GM23338 (cell line): Measurements from ENCODE around the gene CAPN14. TPM values are rescaled to one million over a fixed set of nuclear protein-coding genes. Genes with fewer than 3 reads are reported as not detected.

Source experiments
- ATAC-seq: fragments of 200-7000 bp; cut with Tn5 transposase; 3 replicates; pipeline ENCODE4 v1.9.1; 2020
- DNase-seq: peaks from one replicate; pipeline ENCODE4 v3.0.0-alpha.2; 2015; ENCODE audit warnings: low spot score
- H2AFZ ChIP-seq: fragments of 200-600 bp; sonication (generic); 2 replicates; pipeline ENCODE4 v1.8.0; 2016; ENCODE audit warnings: antibody characterized with exemption, mild to moderate bottlenecking, moderate library complexity
- H3F3A ChIP-seq: fragments of 200-600 bp; sonication (generic); replicated peaks from 2 replicates; pipeline ENCODE4 v1.8.0; 2017; ENCODE audit warnings: antibody characterized with exemption, mixed run types, low read depth
- H3K27ac ChIP-seq: fragments of 200-600 bp; sonication (generic); 2 replicates; pipeline ENCODE4 v1.6.1; 2016; ENCODE audit warnings: low read depth
- H3K27me3 ChIP-seq: fragments of 200-600 bp; sonication (generic); 2 replicates; pipeline ENCODE4 v1.8.0; 2016; ENCODE audit warnings: mild to moderate bottlenecking, mixed run types, moderate library complexity; ENCODE audit not compliant: insufficient read depth
- H3K36me3 ChIP-seq: fragments of 200-600 bp; sonication (generic); 2 replicates; pipeline ENCODE4 v1.8.0; 2016; ENCODE audit warnings: mild to moderate bottlenecking; ENCODE audit not compliant: insufficient read depth
- H3K4me1 ChIP-seq: fragments of 200-600 bp; sonication (generic); 2 replicates; pipeline ENCODE4 v1.8.0; 2016; ENCODE audit warnings: mild to moderate bottlenecking, moderate library complexity; ENCODE audit not compliant: insufficient read depth
- H3K4me2 ChIP-seq: fragments of 200-600 bp; sonication (generic); 2 replicates; pipeline ENCODE4 v1.7.1; 2017; ENCODE audit warnings: mixed run types
- H3K4me3 ChIP-seq: fragments of 200-600 bp; sonication (generic); 2 replicates; pipeline ENCODE4 v1.6.1; 2016; ENCODE audit warnings: mixed run types
- H3K79me2 ChIP-seq: fragments of 200-600 bp; sonication (generic); replicated peaks from 2 replicates; pipeline ENCODE4 v1.8.0; 2017; ENCODE audit warnings: mild to moderate bottlenecking; ENCODE audit not compliant: insufficient read depth
- H3K9me2 ChIP-seq: fragments of 200-600 bp; sonication (generic); 2 replicates; pipeline ENCODE4 v1.8.0; 2017; ENCODE audit not compliant: insufficient read depth
- H4K20me1 ChIP-seq: fragments of 200-600 bp; sonication (generic); replicated peaks from 2 replicates; pipeline ENCODE4 v1.8.0; 2017; ENCODE audit warnings: mild to moderate bottlenecking; ENCODE audit not compliant: insufficient read depth
- H3K27ac Mint-ChIP-seq: 2 replicates; pipeline ENCODE4 v1.8.0; 2020; ENCODE audit warnings: inconsistent platforms, mild to moderate bottlenecking, moderate library complexity, mixed read lengths
- H3K27me3 Mint-ChIP-seq: 3 replicates; pipeline ENCODE4 v1.8.0; 2022; ENCODE audit warnings: low read depth, mild to moderate bottlenecking, moderate library complexity, mixed read lengths, inconsistent platforms; ENCODE audit not compliant: insufficient read depth, poor library complexity
- H3K36me3 Mint-ChIP-seq: 3 replicates; pipeline ENCODE4 v1.8.0; 2021; ENCODE audit warnings: low read depth, mild to moderate bottlenecking, inconsistent platforms, moderate library complexity, mixed read lengths
- H3K4me1 Mint-ChIP-seq: 3 replicates; pipeline ENCODE4 v1.8.0; 2020; ENCODE audit warnings: mild to moderate bottlenecking, inconsistent platforms, mixed read lengths
- H3K4me3 Mint-ChIP-seq: 3 replicates; pipeline ENCODE4 v1.8.0; 2021; ENCODE audit warnings: moderate library complexity, mild to moderate bottlenecking, inconsistent platforms, mixed read lengths
- H3K9me3 Mint-ChIP-seq: 3 replicates; pipeline ENCODE4 v1.8.0; 2020; ENCODE audit warnings: moderate library complexity, mild to moderate bottlenecking, inconsistent platforms, mixed read lengths
- EZH2 ChIP-seq: fragments of 200-600 bp; sonication (generic); IDR thresholded peaks from one replicate; pipeline ENCODE4 v1.8.0; 2017; ENCODE audit warnings: antibody characterized with exemption, mild to moderate bottlenecking, low read depth; ENCODE audit not compliant: unreplicated experiment
- POLR2AphosphoS5 ChIP-seq: IDR thresholded peaks from 2 replicates; pipeline ENCODE4 v1.6.1; 2016; ENCODE audit warnings: antibody characterized with exemption, low read depth
- ZNF114 ChIP-seq: fragments of 250-450 bp; sonication (Bioruptor Pico); IDR thresholded peaks from 2 replicates; pipeline ENCODE4 v1.5.0; 2020; ENCODE audit warnings: mild to moderate bottlenecking, moderate library complexity
- ZNF331 ChIP-seq: fragments of 250-450 bp; sonication (Bioruptor Pico); IDR thresholded peaks from 2 replicates; pipeline ENCODE4 v1.5.0; 2020; ENCODE audit warnings: low read depth, mild to moderate bottlenecking, moderate library complexity
- polyA plus RNA-seq: library from polyadenylated mRNA; unstranded; fragments of >200 nt; fragmentation: Nextera tagmentation; extraction: Ambion mirVana; gene quantifications from 2 replicates; pipeline ENCODE4 v1.2.1, GENCODE V29; 2016
- total RNA-seq: library from RNA; depleted of rRNA; stranded (reverse); fragments of >200 nt; shearing (Covaris generic); gene quantifications from 2 replicates; pipeline ENCODE4 v1.2.3, GENCODE V29; 2014
- TF ChIP-seq, protein P1 (sequence below): IDR thresholded peaks from one replicate; pipeline ENCODE4 v1.6.1; 2018; ENCODE audit warnings: antibody characterized with exemption; ENCODE audit not compliant: unreplicated experiment
- TF ChIP-seq, protein P2 (sequence below), 2 experiments: fragments of 200-600 bp in 1 of 2; sonication (generic) in 1 of 2; conservative IDR thresholded peaks; 2 replicates each; pipeline versions ENCODE4 v1.5.1 to v1.6.1; 2016 to 2017; ENCODE audit warnings: antibody characterized with exemption in 2 of 2, low read depth in 2 of 2, mild to moderate bottlenecking in 2 of 2, moderate library complexity in 1 of 2
- TF ChIP-seq, protein P3 (sequence below): fragments of 250-450 bp; sonication (Bioruptor Pico); IDR thresholded peaks from 2 replicates; pipeline ENCODE4 v1.5.0; 2020; ENCODE audit warnings: mild to moderate bottlenecking, moderate library complexity

Gene CAPN14
- total and polyA plus RNA-seq, 2 experiments from 2014 or later, result 0.15 TPM; not detected in 1

DNA sequence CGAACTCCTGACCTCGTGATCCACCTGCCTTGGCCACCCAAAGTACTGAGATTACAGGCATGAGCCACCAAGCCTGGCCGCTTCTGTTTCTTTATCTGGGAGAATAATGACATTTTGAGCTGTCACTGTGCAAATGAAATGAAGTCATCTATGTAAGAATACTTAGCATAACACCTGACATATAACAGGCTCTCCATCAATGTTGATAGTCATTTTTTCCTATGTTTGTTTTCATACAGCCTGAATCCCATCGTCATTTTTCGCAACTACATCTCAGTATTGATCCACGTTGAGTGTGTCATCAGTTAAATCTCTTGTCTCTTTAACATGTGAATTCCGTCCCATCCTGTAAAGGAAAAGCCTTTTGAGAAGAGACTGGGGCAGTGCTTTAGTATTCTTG, 6.4 kb upstream of the CAPN14 start (continued):
- TF ChIP-seq, protein P1, sequence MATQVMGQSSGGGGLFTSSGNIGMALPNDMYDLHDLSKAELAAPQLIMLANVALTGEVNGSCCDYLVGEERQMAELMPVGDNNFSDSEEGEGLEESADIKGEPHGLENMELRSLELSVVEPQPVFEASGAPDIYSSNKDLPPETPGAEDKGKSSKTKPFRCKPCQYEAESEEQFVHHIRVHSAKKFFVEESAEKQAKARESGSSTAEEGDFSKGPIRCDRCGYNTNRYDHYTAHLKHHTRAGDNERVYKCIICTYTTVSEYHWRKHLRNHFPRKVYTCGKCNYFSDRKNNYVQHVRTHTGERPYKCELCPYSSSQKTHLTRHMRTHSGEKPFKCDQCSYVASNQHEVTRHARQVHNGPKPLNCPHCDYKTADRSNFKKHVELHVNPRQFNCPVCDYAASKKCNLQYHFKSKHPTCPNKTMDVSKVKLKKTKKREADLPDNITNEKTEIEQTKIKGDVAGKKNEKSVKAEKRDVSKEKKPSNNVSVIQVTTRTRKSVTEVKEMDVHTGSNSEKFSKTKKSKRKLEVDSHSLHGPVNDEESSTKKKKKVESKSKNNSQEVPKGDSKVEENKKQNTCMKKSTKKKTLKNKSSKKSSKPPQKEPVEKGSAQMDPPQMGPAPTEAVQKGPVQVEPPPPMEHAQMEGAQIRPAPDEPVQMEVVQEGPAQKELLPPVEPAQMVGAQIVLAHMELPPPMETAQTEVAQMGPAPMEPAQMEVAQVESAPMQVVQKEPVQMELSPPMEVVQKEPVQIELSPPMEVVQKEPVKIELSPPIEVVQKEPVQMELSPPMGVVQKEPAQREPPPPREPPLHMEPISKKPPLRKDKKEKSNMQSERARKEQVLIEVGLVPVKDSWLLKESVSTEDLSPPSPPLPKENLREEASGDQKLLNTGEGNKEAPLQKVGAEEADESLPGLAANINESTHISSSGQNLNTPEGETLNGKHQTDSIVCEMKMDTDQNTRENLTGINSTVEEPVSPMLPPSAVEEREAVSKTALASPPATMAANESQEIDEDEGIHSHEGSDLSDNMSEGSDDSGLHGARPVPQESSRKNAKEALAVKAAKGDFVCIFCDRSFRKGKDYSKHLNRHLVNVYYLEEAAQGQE, result no peak
- TF ChIP-seq, protein P2, sequence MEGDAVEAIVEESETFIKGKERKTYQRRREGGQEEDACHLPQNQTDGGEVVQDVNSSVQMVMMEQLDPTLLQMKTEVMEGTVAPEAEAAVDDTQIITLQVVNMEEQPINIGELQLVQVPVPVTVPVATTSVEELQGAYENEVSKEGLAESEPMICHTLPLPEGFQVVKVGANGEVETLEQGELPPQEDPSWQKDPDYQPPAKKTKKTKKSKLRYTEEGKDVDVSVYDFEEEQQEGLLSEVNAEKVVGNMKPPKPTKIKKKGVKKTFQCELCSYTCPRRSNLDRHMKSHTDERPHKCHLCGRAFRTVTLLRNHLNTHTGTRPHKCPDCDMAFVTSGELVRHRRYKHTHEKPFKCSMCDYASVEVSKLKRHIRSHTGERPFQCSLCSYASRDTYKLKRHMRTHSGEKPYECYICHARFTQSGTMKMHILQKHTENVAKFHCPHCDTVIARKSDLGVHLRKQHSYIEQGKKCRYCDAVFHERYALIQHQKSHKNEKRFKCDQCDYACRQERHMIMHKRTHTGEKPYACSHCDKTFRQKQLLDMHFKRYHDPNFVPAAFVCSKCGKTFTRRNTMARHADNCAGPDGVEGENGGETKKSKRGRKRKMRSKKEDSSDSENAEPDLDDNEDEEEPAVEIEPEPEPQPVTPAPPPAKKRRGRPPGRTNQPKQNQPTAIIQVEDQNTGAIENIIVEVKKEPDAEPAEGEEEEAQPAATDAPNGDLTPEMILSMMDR (conservative IDR thresholded peaks at IDR 0.05; ENCODE audit: low read depth in 2 of 2), result no peak

DNA sequence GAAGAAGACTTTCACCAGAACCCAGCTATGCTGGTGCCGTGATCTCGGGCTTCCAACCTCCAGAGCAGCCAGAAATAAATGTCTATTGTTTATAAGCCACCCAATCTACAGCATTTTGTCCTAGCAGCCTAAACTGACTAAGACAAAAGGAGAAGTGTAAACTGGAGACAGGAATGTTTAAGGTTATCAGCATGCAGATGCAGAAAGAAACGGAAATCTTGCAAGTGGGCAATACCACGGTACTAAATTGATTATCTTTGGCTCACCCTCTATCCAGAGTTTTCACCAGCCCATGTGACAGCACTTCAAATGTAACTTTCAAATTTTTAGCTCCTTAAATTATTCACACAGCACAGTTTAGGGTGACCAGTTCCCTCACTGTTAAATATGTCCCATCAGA, 5.7 kb upstream of the CAPN14 start:
- H3K27ac Mint-ChIP-seq, result no peak overlapping the region
- Histone ChIP-seq H3K27ac (no peak overlapping the region), H3K9me2 (no peaks in the 10 kb centered on the region), H3F3A (no peaks in the 10 kb centered on the region), H3K36me3 (no peaks in the 10 kb centered on the region; the same call in 1 of the 2 replicates), H4K20me1 (no peaks in the 10 kb centered on the region), H3K27me3 (no peaks in the 10 kb centered on the region), H3K4me2 (no peak overlapping the region), H3K79me2 (no peaks in the 10 kb centered on the region), H3K4me3 (no peak overlapping the region), H2AFZ (no peak overlapping the region), H3K4me1 (no peaks in the 10 kb centered on the region)
- no peaks in the 10 kb centered on the region for H3K36me3 Mint-ChIP-seq
- H3K4me1 Mint-ChIP-seq, result peaks cover 4% of the 10 kb centered on the region
- ATAC-seq, result no peak
- DNase-seq, result no peak
- H3K27me3 Mint-ChIP-seq, result peaks cover 2% of the 10 kb centered on the region
- no peaks in the 10 kb centered on the region for H3K9me3 Mint-ChIP-seq
- no peak overlapping the region for H3K4me3 Mint-ChIP-seq
- TF ChIP-seq ZNF114 (CRISPR knock-in tag) (no peak), EZH2 (no peak), ZNF331 (CRISPR knock-in tag) (no peak), POLR2AphosphoS5 (no peak)
- TF ChIP-seq, protein P1, result no peak
- TF ChIP-seq, protein P3, sequence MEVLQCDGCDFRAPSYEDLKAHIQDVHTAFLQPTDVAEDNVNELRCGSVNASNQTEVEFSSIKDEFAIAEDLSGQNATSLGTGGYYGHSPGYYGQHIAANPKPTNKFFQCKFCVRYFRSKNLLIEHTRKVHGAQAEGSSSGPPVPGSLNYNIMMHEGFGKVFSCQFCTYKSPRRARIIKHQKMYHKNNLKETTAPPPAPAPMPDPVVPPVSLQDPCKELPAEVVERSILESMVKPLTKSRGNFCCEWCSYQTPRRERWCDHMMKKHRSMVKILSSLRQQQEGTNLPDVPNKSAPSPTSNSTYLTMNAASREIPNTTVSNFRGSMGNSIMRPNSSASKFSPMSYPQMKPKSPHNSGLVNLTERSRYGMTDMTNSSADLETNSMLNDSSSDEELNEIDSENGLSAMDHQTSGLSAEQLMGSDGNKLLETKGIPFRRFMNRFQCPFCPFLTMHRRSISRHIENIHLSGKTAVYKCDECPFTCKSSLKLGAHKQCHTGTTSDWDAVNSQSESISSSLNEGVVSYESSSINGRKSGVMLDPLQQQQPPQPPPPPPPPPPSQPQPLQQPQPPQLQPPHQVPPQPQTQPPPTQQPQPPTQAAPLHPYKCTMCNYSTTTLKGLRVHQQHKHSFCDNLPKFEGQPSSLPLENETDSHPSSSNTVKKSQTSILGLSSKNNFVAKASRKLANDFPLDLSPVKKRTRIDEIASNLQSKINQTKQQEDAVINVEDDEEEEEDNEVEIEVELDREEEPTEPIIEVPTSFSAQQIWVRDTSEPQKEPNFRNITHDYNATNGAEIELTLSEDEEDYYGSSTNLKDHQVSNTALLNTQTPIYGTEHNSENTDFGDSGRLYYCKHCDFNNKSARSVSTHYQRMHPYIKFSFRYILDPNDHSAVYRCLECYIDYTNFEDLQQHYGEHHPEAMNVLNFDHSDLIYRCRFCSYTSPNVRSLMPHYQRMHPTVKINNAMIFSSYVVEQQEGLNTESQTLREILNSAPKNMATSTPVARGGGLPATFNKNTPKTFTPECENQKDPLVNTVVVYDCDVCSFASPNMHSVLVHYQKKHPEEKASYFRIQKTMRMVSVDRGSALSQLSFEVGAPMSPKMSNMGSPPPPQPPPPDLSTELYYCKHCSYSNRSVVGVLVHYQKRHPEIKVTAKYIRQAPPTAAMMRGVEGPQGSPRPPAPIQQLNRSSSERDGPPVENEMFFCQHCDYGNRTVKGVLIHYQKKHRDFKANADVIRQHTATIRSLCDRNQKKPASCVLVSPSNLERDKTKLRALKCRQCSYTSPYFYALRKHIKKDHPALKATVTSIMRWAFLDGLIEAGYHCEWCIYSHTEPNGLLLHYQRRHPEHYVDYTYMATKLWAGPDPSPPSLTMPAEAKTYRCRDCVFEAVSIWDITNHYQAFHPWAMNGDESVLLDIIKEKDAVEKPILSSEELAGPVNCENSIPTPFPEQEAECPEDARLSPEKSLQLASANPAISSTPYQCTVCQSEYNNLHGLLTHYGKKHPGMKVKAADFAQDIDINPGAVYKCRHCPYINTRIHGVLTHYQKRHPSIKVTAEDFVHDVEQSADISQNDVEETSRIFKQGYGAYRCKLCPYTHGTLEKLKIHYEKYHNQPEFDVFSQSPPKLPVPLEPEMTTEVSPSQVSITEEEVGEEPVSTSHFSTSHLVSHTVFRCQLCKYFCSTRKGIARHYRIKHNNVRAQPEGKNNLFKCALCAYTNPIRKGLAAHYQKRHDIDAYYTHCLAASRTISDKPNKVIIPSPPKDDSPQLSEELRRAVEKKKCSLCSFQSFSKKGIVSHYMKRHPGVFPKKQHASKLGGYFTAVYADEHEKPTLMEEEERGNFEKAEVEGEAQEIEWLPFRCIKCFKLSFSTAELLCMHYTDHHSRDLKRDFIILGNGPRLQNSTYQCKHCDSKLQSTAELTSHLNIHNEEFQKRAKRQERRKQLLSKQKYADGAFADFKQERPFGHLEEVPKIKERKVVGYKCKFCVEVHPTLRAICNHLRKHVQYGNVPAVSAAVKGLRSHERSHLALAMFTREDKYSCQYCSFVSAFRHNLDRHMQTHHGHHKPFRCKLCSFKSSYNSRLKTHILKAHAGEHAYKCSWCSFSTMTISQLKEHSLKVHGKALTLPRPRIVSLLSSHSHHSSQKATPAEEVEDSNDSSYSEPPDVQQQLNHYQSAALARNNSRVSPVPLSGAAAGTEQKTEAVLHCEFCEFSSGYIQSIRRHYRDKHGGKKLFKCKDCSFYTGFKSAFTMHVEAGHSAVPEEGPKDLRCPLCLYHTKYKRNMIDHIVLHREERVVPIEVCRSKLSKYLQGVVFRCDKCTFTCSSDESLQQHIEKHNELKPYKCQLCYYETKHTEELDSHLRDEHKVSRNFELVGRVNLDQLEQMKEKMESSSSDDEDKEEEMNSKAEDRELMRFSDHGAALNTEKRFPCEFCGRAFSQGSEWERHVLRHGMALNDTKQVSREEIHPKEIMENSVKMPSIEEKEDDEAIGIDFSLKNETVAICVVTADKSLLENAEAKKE (CRISPR knock-in tag), result no peak
